Kidney (tissue), 11 donors: Measurements from ENCODE around the gene NBPF12. TPM values are rescaled to one million over a fixed set of nuclear protein-coding genes. Genes with fewer than 3 reads are reported as not detected.
"Not testable (repeated sequence)": the region's sequence is repeated elsewhere in the genome, so short reads cannot be mapped to it uniquely, and the experiment has no call there.

Experiments used
- DNase-seq, 5 donors: peaks; one replicate each; pipeline ENCODE4 v3.0.0-alpha.2; 2013 to 2020
- FAIRE-seq: peaks from 2 replicates; lab custom pipeline; 2012; peaks lifted over from hg19 to GRCh38; lab: Jason Lieb, UNC
- H3K27ac ChIP-seq, 2 donors: one replicate each; pipeline ENCODE4 v1.7.0; 2013; ENCODE audit warnings: low read depth in 2 of 2, low read length in 2 of 2, inconsistent platforms in 1 of 2
- H3K27me3 ChIP-seq: one replicate; pipeline ENCODE4 v1.7.1; 2013; ENCODE audit warnings: low read length, inconsistent platforms; ENCODE audit not compliant: control insufficient read depth, insufficient read depth
- H3K36me3 ChIP-seq, 3 donors: one replicate each; pipeline versions ENCODE4 v1.7.0 to v1.7.1; 2013; ENCODE audit warnings: low read length in 3 of 3, control low read depth in 1 of 3, inconsistent platforms in 1 of 3; ENCODE audit not compliant: insufficient read depth in 3 of 3, control insufficient read depth in 2 of 3
- H3K4me1 ChIP-seq, 3 donors: one replicate each; pipeline versions ENCODE4 v1.7.0 to v1.7.1; 2013; ENCODE audit warnings: low read length in 3 of 3, inconsistent platforms in 1 of 3, low read depth in 1 of 3; ENCODE audit not compliant: control insufficient read depth in 2 of 3, insufficient read depth in 2 of 3
- H3K4me3 ChIP-seq, 3 donors: one replicate each; pipeline versions ENCODE4 v1.7.0 to v1.8.1; 2013; ENCODE audit warnings: low read length in 3 of 3, control low read depth in 1 of 3, inconsistent platforms in 1 of 3
- H3K9ac ChIP-seq, 3 donors: one replicate each; pipeline versions ENCODE4 v1.7.0 to v1.7.1; 2013; ENCODE audit warnings: low read length in 3 of 3, control low read depth in 1 of 3, inconsistent platforms in 1 of 3
- H3K9me3 ChIP-seq, 3 donors: one replicate each; pipeline versions ENCODE4 v1.7.0 to v1.7.1; 2013; ENCODE audit warnings: low read length in 3 of 3, control low read depth in 1 of 3, inconsistent platforms in 1 of 3; ENCODE audit not compliant: control insufficient read depth in 2 of 3, insufficient read depth in 1 of 3
- intact Hi-C: fragments of 100-400 bp; cut with DNase I; formaldehyde crosslinking; loops from one replicate; pipeline ENCODE4 v1.11.1; 2022
- polyA plus RNA-seq: library from polyadenylated mRNA; stranded (reverse); fragments of 350-450 nt; fragmentation: Illumina TruSeq; extraction: RNeasy Lipid Tissue Mini Kit (QIAGEN cat#74804); gene quantifications from one replicate; pipeline ENCODE4 v1.2.3, GENCODE V29; 2014; ENCODE audit warnings: low read depth, low replicate concordance; ENCODE audit not compliant: insufficient read depth
- total RNA-seq: library from RNA; stranded (reverse); fragmentation: NEBNext Ultra II Directional; extraction: Animal tissue kit (Norgen Biotek cat#: 25700); gene quantifications from one replicate; pipeline ENCODE4 v1.2.1, GENCODE V29; 2021
- donor health status: control.
- donor health status: control.
- donor health status: DM: yes; HTN: yes; CAD: no.
- donor health status: Normal renal cell carcinoma (clear cell type).

Gene NBPF12
- total and polyA plus RNA-seq, 2 donors from 2014 or later: 4.5 to 13.3 TPM

GRCh38 chr1:146924106-146924505 is 14.0 kb upstream of the NBPF12 start:
- FAIRE-seq, H3K9me3 ChIP-seq, H3K27ac ChIP-seq, H3K4me3 ChIP-seq, H3K36me3 ChIP-seq, H3K27me3 ChIP-seq, H3K9ac ChIP-seq, DNase-seq, intact Hi-C loops, H3K4me1 ChIP-seq: not testable (repeated sequence)

GRCh38 chr1:146926413-146926812 is 11.7 kb upstream of the NBPF12 start:
- H3K27ac ChIP-seq, intact Hi-C loops, H3K36me3 ChIP-seq, FAIRE-seq, H3K9me3 ChIP-seq, H3K27me3 ChIP-seq, H3K4me1 ChIP-seq, H3K9ac ChIP-seq, DNase-seq, H3K4me3 ChIP-seq: not testable (repeated sequence)

GRCh38 chr1:146930225-146930624 is 7.9 kb upstream of the NBPF12 start:
- intact Hi-C loops, DNase-seq, FAIRE-seq: not testable (repeated sequence)

GRCh38 chr1:146934390-146935223 is 3.5 kb upstream of the NBPF12 start:
- H3K9ac ChIP-seq, H3K27ac ChIP-seq, H3K4me1 ChIP-seq, H3K27me3 ChIP-seq, H3K9me3 ChIP-seq, H3K36me3 ChIP-seq, intact Hi-C loops, H3K4me3 ChIP-seq, FAIRE-seq: not testable (repeated sequence)
- DNase-seq: peak in 1 of 5 donors; percentile 12

More at GRCh38 chr1:146930225-146930624, 7.9 kb upstream of the NBPF12 start:
- H3K4me1 ChIP-seq, H3K27ac ChIP-seq, H3K9me3 ChIP-seq, H3K4me3 ChIP-seq, H3K27me3 ChIP-seq, H3K9ac ChIP-seq, H3K36me3 ChIP-seq: not testable (repeated sequence)

- H3K9me3 ChIP-seq, H3K9ac ChIP-seq, intact Hi-C loops, H3K27me3 ChIP-seq, H3K4me1 ChIP-seq, H3K36me3 ChIP-seq, DNase-seq, H3K4me3 ChIP-seq, H3K27ac ChIP-seq, FAIRE-seq: not testable (repeated sequence)
Measured at GRCh38 chr1:146937462-146937861, 662 bp upstream of the NBPF12 start.

GRCh38 chr1:146938927-146939786 is 1.0 kb downstream of the NBPF12 start:
- H3K27ac ChIP-seq, FAIRE-seq, H3K36me3 ChIP-seq, H3K27me3 ChIP-seq, H3K4me1 ChIP-seq, H3K9me3 ChIP-seq, intact Hi-C loops: not testable (repeated sequence)
- Histone ChIP-seq H3K9ac (peak overlapping the region in 2 of 3 donors; percentile 32 to 40), H3K4me3 (peak overlapping the region; percentile 21 to 66 (median 41))
- peak; percentile 31 to 78 (median 51) for DNase-seq

- FAIRE-seq, H3K27ac ChIP-seq, intact Hi-C loops, DNase-seq, H3K27me3 ChIP-seq, H3K36me3 ChIP-seq, H3K9ac ChIP-seq, H3K4me3 ChIP-seq, H3K9me3 ChIP-seq, H3K4me1 ChIP-seq: not testable (repeated sequence)
Measured at GRCh38 chr1:146940293-146940692, 2.2 kb downstream of the NBPF12 start.
